ENCODE measurements around the gene SUGCT. TPM values are rescaled to one million over a fixed set of nuclear protein-coding genes. Genes with fewer than 3 reads are reported as not detected.

The SUGCT gene
- total and polyA plus RNA-seq, 9 of the 15 experiments (the other 6 are each of a cell fraction or from before 2014, with no cell fraction given): 0.58 to 2.5 (median 1.4) TPM

DNA sequence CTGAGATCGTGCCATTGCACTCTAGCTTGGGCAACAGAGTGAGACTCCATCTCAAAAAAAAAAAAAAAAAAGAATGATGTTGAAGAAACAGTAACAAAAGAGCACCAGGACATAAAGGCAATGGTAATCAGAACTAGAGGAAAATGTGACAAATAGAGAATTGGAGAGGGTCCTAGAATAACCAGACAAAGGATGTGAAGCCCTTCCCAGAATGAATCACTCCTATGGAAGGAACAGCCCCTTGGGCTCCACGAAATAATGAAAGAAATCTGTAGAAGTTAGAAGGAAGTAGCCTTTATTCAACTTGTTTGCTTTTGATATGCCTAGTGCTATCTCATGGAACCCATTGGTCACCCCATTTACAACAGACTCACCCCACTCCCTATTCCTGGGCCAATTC is 169.2 kb downstream of the SUGCT start:
- TF ChIP-seq ZNF133 (CRISPR knock-in tag; IDR thresholded peaks at IDR 0.05) (no peak), STAT5B (CRISPR knock-in tag; IDR thresholded peaks at IDR 0.05) (no peak), ZNF197 (CRISPR knock-in tag; IDR thresholded peaks at IDR 0.05; ENCODE audit: low read depth) (no peak)
- no peak overlapping the region for H3K4me2 ChIP-seq (ENCODE audit: insufficient read depth, low read length)
- no peaks in the 10 kb centered on the region for H3K4me1 ChIP-seq (replicated peaks in 1 of 2; ENCODE audit: control insufficient read depth in 2 of 2, insufficient read depth in 2 of 2, low read length in 2 of 2)
- H2AFZ ChIP-seq (ENCODE audit: low read depth, low read length): no peak overlapping the region
- H3K27ac ChIP-seq (ENCODE audit: extremely low read depth, low read depth, low read length): no peak overlapping the region
- no peak overlapping the region for H3K4me3 ChIP-seq
- no peaks in the 10 kb centered on the region for H3K9me1 ChIP-seq (ENCODE audit: control insufficient read depth, insufficient read depth, low read length)
- in situ Hi-C loops (cut with MboI) (no loop called here), intact Hi-C loops (cut with micrococcal nuclease) (no loop called here)
- no TSS peak for BruUV-seq (replicated peaks)
- DNase-seq (ENCODE audit: extremely low read depth in 1 of 4, low spot score in 3 of 4): no peak
- H3K27me3 ChIP-seq (ENCODE audit: control insufficient read depth in 2 of 2, insufficient read depth in 2 of 2, low read length in 2 of 2): no peaks in the 10 kb centered on the region
- H3K9ac ChIP-seq (ENCODE audit: insufficient read depth in 1 of 2, low read depth in 2 of 2, low read length in 2 of 2): no peak overlapping the region
- no peaks in the 10 kb centered on the region for H3K79me2 ChIP-seq (ENCODE audit: control insufficient read depth, insufficient read depth, low read length)
- POLR2A ChIA-PET: no interaction called here
- FAIRE-seq: no peak
- no peaks in the 10 kb centered on the region for H3K9me3 ChIP-seq (replicated peaks; ENCODE audit: control insufficient read depth, insufficient read depth, low read depth, low read length)
- no peaks in the 10 kb centered on the region for H4K20me1 ChIP-seq (replicated peaks; ENCODE audit: control insufficient read depth, insufficient read depth, low read length)
- 8% methylated on average over 2 of the region's 2 CpGs for WGBS (ENCODE audit: insufficient coverage, low coverage, missing lambda C conversion rate)
- H3K36me3 ChIP-seq (ENCODE audit: control insufficient read depth, insufficient read depth, low read length): no peaks in the 10 kb centered on the region
- no peak for ATAC-seq
- CTCF ChIA-PET (ENCODE audit: low intra/inter-chr PET ratio): no interaction called here

GRCh38 chr7:40305229-40305628 is 170.4 kb downstream of the SUGCT start:
- intact Hi-C loops (cut with micrococcal nuclease) (no loop called here), in situ Hi-C loops (cut with MboI) (no loop called here)
- Histone ChIP-seq H3K27me3 (ENCODE audit: control insufficient read depth in 2 of 2, insufficient read depth in 2 of 2, low read length in 2 of 2) (no peaks in the 10 kb centered on the region), H4K20me1 (replicated peaks; ENCODE audit: control insufficient read depth, insufficient read depth, low read length) (no peaks in the 10 kb centered on the region), H3K9me1 (ENCODE audit: control insufficient read depth, insufficient read depth, low read length) (no peaks in the 10 kb centered on the region), H3K27ac (ENCODE audit: extremely low read depth, low read depth, low read length) (no peak overlapping the region), H3K36me3 (ENCODE audit: control insufficient read depth, insufficient read depth, low read length) (no peaks in the 10 kb centered on the region), H3K4me1 (replicated peaks in 1 of 2; ENCODE audit: control insufficient read depth in 2 of 2, insufficient read depth in 2 of 2, low read length in 2 of 2) (no peaks in the 10 kb centered on the region), H3K79me2 (ENCODE audit: control insufficient read depth, insufficient read depth, low read length) (no peaks in the 10 kb centered on the region), H2AFZ (ENCODE audit: low read depth, low read length) (no peak overlapping the region), H3K9ac (ENCODE audit: insufficient read depth in 1 of 2, low read depth in 2 of 2, low read length in 2 of 2) (no peak overlapping the region), H3K4me2 (ENCODE audit: insufficient read depth, low read length) (no peak overlapping the region), H3K4me3 (no peak overlapping the region), H3K9me3 (replicated peaks; ENCODE audit: control insufficient read depth, insufficient read depth, low read depth, low read length) (no peaks in the 10 kb centered on the region)
- ATAC-seq (no peak), FAIRE-seq (no peak), DNase-seq (ENCODE audit: extremely low read depth in 1 of 4, low spot score in 3 of 4) (no peak)
- BruUV-seq (replicated peaks): no TSS peak
- POLR2A ChIA-PET: no interaction called here
- CTCF ChIA-PET (ENCODE audit: low intra/inter-chr PET ratio): no interaction called here
- TF ChIP-seq DEAF1 (CRISPR knock-in tag; IDR thresholded peaks at IDR 0.05) (no peak), CHCHD3 (CRISPR knock-in tag; IDR thresholded peaks at IDR 0.05) (no peak), SIN3A (IDR thresholded peaks at IDR 0.05; ENCODE audit: borderline replicate concordance in 2 of 2, control insufficient read depth in 1 of 2, low read depth in 2 of 2, low read length in 2 of 2) (no peak), ETV5 (CRISPR knock-in tag; IDR thresholded peaks at IDR 0.05; ENCODE audit: low read depth) (no peak), ZNF24 (IDR thresholded peaks at IDR 0.05) (no peak), DACH1 (IDR thresholded peaks at IDR 0.05; ENCODE audit: partially characterized antibody) (no peak), GMEB1 (CRISPR knock-in tag; IDR thresholded peaks at IDR 0.05) (no peak)

Measured in K562 (cell line).